Testis (tissue), 2 donors: ENCODE results near the gene PLCB1.

Experiments used
- CTCF ChIP-seq, 3 experiments: fragments of 450-650 bp in 2 of 3; fragments of 200-600 bp in 1 of 3; sonication (generic) in 1 of 3; IDR thresholded peaks; one replicate each; pipeline ENCODE4 v1.5.1; 2016 to 2019; ENCODE audit warnings: antibody characterized with exemption in 3 of 3, mild to moderate bottlenecking in 2 of 3, moderate library complexity in 1 of 3
- POLR2A ChIP-seq: fragments of 450-650 bp; IDR thresholded peaks from one replicate; pipeline ENCODE4 v1.6.1; 2017; ENCODE audit warnings: antibody characterized with exemption, mild to moderate bottlenecking, moderate library complexity

GRCh38 chr20:8205996-8206395 is 73.9 kb downstream of the PLCB1 start:
- TF ChIP-seq POLR2A, result no peak
- no peak for TF ChIP-seq CTCF (IDR thresholded peaks at IDR 0.05)
